Fibroblast of lung (primary cell): ENCODE measurements around the gene OR2D3. TPM values are rescaled to one million over a fixed set of nuclear protein-coding genes. Genes with fewer than 3 reads are reported as not detected.
"Not testable (repeated sequence)": the region's sequence is repeated elsewhere in the genome, so short reads cannot be mapped to it uniquely, and the experiment has no call there.

ENCODE experiments used
- DNase-seq, 2 donors: peaks; one replicate each; pipeline versions ENCODE4 v3.0.0 to v3.0.0-alpha.2; 2010; ENCODE audit warnings: low read depth in 2 of 2
- H2AFZ ChIP-seq: 2 replicates; pipeline ENCODE4 v1.5.1; 2012; ENCODE audit warnings: low read length, control low read depth, inconsistent platforms
- H3K27ac ChIP-seq: 2 replicates; pipeline ENCODE4 v1.5.1; 2011; ENCODE audit warnings: low read length, control low read depth; ENCODE audit not compliant: insufficient read depth
- H3K27me3 ChIP-seq: 2 replicates; pipeline ENCODE4 v1.5.1; 2011; ENCODE audit warnings: mild to moderate bottlenecking, low read length; ENCODE audit not compliant: control insufficient read depth, insufficient read depth
- H3K36me3 ChIP-seq: 2 replicates; pipeline ENCODE4 v1.5.1; 2011; ENCODE audit warnings: low read length; ENCODE audit not compliant: control insufficient read depth, insufficient read depth
- H3K4me1 ChIP-seq: 2 replicates; pipeline ENCODE4 v1.5.1; 2011; ENCODE audit warnings: low read length; ENCODE audit not compliant: control insufficient read depth, insufficient read depth; ENCODE audit errors: extremely low read depth
- H3K4me2 ChIP-seq: 2 replicates; pipeline ENCODE4 v1.5.1; 2011; ENCODE audit warnings: low read length, control low read depth; ENCODE audit not compliant: insufficient read depth; ENCODE audit errors: extremely low read depth
- H3K4me3 ChIP-seq, 4 experiments: fragments of 200-600 bp in 1 of 4; sonication (generic) in 1 of 4; replicated peaks in 1 of 4; 2 replicates each; pipeline ENCODE4 v1.5.1; 2011 to 2016; ENCODE audit warnings: low read length in 4 of 4, low read depth in 3 of 4, mild to moderate bottlenecking in 3 of 4, control low read depth in 2 of 4, inconsistent platforms in 1 of 4, mixed read lengths in 1 of 4; ENCODE audit not compliant: insufficient read depth in 1 of 4; ENCODE audit errors: control extremely low read depth in 1 of 4
- H3K79me2 ChIP-seq: 2 replicates; pipeline ENCODE4 v1.5.1; 2012; ENCODE audit warnings: mild to moderate bottlenecking, low read length, inconsistent platforms; ENCODE audit not compliant: control insufficient read depth, insufficient read depth
- H3K9ac ChIP-seq: 2 replicates; pipeline ENCODE4 v1.5.1; 2011; ENCODE audit warnings: mild to moderate bottlenecking, low read length, control low read depth; ENCODE audit not compliant: insufficient read depth
- H3K9me3 ChIP-seq: 2 replicates; pipeline ENCODE4 v1.5.1; 2012; ENCODE audit warnings: low read depth, low read length; ENCODE audit not compliant: control insufficient read depth, insufficient read depth
- H4K20me1 ChIP-seq: 2 replicates; pipeline ENCODE4 v1.5.1; 2011; ENCODE audit warnings: low read length; ENCODE audit not compliant: control insufficient read depth, insufficient read depth; ENCODE audit errors: extremely low read depth
- EZH2 ChIP-seq: IDR thresholded peaks from 2 replicates; pipeline ENCODE4 v1.5.1; 2012; ENCODE audit warnings: low read length, control low read depth, mild to moderate bottlenecking; ENCODE audit errors: missing control alignments
- polyA plus RNA-seq, 2 donors: library from polyadenylated mRNA; depleted of rRNA in 1 of 2; stranded (reverse) in 1 of 2; unstranded in 1 of 2; fragments of >200 nt; gene quantifications; 2 replicates each; pipeline ENCODE4 v1.2.1, GENCODE V29; 2011 to 2012; ENCODE audit warnings: missing spikeins in 1 of 2
- total RNA-seq: library from RNA; depleted of rRNA; stranded (reverse); fragments of >200 nt; gene quantifications from 2 replicates; pipeline ENCODE4 v1.2.1, GENCODE V29; 2014
- TF ChIP-seq, protein P1 (sequence below), 2 donors: IDR thresholded peaks in 1 of 2; conservative IDR thresholded peaks in 1 of 2; 1 replicate in 1 of 2; 2 replicates in 1 of 2; pipeline ENCODE4 v1.5.1; 2011 to 2012; ENCODE audit warnings: low read length in 2 of 2, control low read depth in 1 of 2, inconsistent platforms in 1 of 2, low read depth in 1 of 2, mild to moderate bottlenecking in 1 of 2

Gene OR2D3
- total and polyA plus RNA-seq, 2 donors (not counting 1 experiment from before 2014, with no cell fraction given): not detected

DNA sequence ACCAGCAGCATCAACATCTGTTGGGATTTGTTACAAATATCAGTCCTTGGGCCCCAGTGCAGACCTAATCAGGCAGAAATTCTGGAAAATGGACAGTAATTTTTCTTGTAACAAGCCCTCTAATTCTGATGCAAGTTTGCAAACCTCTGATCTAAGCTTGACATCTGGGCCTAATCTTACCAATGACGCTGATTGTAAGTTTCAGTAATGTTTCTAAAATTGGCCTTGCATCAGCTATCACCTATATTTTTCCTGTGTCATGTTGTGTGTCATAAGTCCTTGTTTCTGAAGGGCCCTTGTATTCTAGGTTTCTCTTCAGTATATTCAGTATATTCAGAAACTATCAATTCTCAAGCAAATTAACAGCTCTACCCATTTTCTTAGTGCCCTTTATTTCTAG, 41.9 kb downstream of the OR2D3 start:
- Histone ChIP-seq H3K4me2 (no peak overlapping the region), H3K79me2 (no peaks in the 10 kb centered on the region), H3K36me3 (no peaks in the 10 kb centered on the region), H3K27ac (no peak overlapping the region), H2AFZ (no peak overlapping the region), H3K4me1 (no peaks in the 10 kb centered on the region), H4K20me1 (no peaks in the 10 kb centered on the region), H3K9ac (no peak overlapping the region), H3K27me3 (no peaks in the 10 kb centered on the region), H3K9me3 (no peaks in the 10 kb centered on the region), H3K4me3 (no peak overlapping the region)
- TF ChIP-seq, protein P1, sequence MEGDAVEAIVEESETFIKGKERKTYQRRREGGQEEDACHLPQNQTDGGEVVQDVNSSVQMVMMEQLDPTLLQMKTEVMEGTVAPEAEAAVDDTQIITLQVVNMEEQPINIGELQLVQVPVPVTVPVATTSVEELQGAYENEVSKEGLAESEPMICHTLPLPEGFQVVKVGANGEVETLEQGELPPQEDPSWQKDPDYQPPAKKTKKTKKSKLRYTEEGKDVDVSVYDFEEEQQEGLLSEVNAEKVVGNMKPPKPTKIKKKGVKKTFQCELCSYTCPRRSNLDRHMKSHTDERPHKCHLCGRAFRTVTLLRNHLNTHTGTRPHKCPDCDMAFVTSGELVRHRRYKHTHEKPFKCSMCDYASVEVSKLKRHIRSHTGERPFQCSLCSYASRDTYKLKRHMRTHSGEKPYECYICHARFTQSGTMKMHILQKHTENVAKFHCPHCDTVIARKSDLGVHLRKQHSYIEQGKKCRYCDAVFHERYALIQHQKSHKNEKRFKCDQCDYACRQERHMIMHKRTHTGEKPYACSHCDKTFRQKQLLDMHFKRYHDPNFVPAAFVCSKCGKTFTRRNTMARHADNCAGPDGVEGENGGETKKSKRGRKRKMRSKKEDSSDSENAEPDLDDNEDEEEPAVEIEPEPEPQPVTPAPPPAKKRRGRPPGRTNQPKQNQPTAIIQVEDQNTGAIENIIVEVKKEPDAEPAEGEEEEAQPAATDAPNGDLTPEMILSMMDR (conservative IDR thresholded peaks at IDR 0.05 in 1 of 2, IDR thresholded peaks at IDR 0.05 in 1 of 2; ENCODE audit: low read depth in 1 of 2, low read length in 2 of 2): no peak
- TF ChIP-seq EZH2: no peak
- DNase-seq: no peak

DNA sequence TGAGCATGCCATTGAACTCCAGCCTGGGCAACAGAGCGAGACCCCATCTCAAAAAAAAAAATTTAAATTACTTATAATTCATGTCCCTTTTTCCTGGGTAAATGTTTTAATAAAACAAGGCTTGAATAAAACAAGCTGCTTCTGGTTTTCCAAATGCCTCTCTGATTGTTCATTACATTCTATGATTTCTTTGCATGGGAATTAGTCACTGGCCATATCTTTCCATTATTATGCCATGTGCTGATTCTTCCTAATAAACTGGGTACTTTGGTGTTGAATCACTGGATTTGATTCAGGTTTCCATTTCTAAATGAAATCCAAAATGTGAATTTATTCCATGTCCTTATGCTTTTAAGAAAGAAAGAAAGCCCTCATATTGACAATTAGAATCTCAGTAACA, 48.0 kb downstream of the OR2D3 start:
- H3K79me2 ChIP-seq: no peaks in the 10 kb centered on the region
- TF ChIP-seq, protein P1 (conservative IDR thresholded peaks at IDR 0.05 in 1 of 2, IDR thresholded peaks at IDR 0.05 in 1 of 2; ENCODE audit: low read depth in 1 of 2, low read length in 2 of 2): no peak
- TF ChIP-seq EZH2: no peak

DNA sequence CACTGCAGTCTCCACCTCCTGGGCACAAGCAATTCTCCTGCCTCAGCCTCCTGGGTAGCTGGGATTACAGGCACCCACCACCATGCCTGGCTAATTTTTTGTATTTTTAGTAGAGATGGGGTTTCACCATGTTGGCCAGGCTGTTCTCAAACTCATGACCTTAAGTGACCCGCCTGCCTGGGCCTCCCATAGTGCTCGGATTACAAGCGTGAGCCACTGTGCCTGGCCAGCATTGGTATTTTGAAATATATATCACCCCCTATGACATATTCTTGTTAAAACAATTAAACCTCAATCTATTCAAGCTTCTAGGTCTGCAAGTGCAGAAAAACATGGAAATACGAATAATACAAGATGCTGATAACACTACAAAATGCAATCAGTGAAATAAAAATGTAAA, 49.1 kb downstream of the OR2D3 start:
- H3K9ac ChIP-seq, H3K4me3 ChIP-seq, H3K4me1 ChIP-seq, H3K27ac ChIP-seq, H4K20me1 ChIP-seq, H3K79me2 ChIP-seq, H3K9me3 ChIP-seq, H3K36me3 ChIP-seq, H2AFZ ChIP-seq, H3K27me3 ChIP-seq, H3K4me2 ChIP-seq: not testable (repeated sequence)
- DNase-seq: peak in 1 of 2 donors; percentile 74

More for the DNA sequence above, 48.0 kb downstream of the OR2D3 start:
- no peaks in the 10 kb centered on the region for H3K9me3 ChIP-seq
- H2AFZ ChIP-seq: no peak overlapping the region
- no peak overlapping the region for H3K4me3 ChIP-seq
- peak; percentile 46 to 54 for DNase-seq
- H3K9ac ChIP-seq: no peak overlapping the region
- no peaks in the 10 kb centered on the region for H3K4me1 ChIP-seq
- H3K36me3 ChIP-seq: no peaks in the 10 kb centered on the region
- peak overlapping the region; percentile 45 for H3K27ac ChIP-seq
- no peaks in the 10 kb centered on the region for H4K20me1 ChIP-seq
- no peak overlapping the region for H3K4me2 ChIP-seq
- H3K27me3 ChIP-seq: no peaks in the 10 kb centered on the region

Other genes with a start within 250 kb of the OR2D3 start
- gene MRPL17, start 237.7 kb upstream of the OR2D3 start, total RNA-seq: 44.9 and 53.2 TPM in 2 replicates
- 44.4 and 73.0 TPM in 2 replicates for gene MRPL17, start 237.7 kb upstream of the OR2D3 start, polyA plus RNA-seq
- under 0.01 TPM in 2 replicates for gene OR2AG2, start 149.0 kb upstream of the OR2D3 start, total RNA-seq
- 0.03 and 0.26 TPM in 2 replicates for gene OR2AG2, start 149.0 kb upstream of the OR2D3 start, polyA plus RNA-seq
- not detected in 2 replicates for gene OR2AG1, start 138.0 kb upstream of the OR2D3 start, total RNA-seq
- not detected in 2 replicates for gene OR2AG1, start 138.0 kb upstream of the OR2D3 start, polyA plus RNA-seq
- gene OR6A2, start 121.3 kb upstream of the OR2D3 start, total RNA-seq: under 0.01 and 0.17 TPM in 2 replicates
- gene OR6A2, start 121.3 kb upstream of the OR2D3 start, polyA plus RNA-seq: 0.03 TPM in 1 of 2 replicates, not detected in the other
- not detected in 2 replicates for gene OR10A5, start 75.3 kb upstream of the OR2D3 start, total RNA-seq
- gene OR10A5, start 75.3 kb upstream of the OR2D3 start, polyA plus RNA-seq: not detected in 2 replicates
- gene OR10A2, start 57.9 kb upstream of the OR2D3 start, total RNA-seq: not detected in 2 replicates
- gene OR10A2, start 57.9 kb upstream of the OR2D3 start, polyA plus RNA-seq: not detected in 2 replicates
- gene OR10A4, start 44.4 kb upstream of the OR2D3 start, total RNA-seq: not detected in 2 replicates
- not detected in 2 replicates for gene OR10A4, start 44.4 kb upstream of the OR2D3 start, polyA plus RNA-seq
- gene OR2D2, start 28.5 kb upstream of the OR2D3 start, total RNA-seq: 0.26 and 0.33 TPM in 2 replicates
- gene OR2D2, start 28.5 kb upstream of the OR2D3 start, polyA plus RNA-seq: not detected in 2 replicates
- gene ZNF215, start 5.4 kb downstream of the OR2D3 start, total RNA-seq: 3.6 and 4.1 TPM in 2 replicates
- gene ZNF215, start 5.4 kb downstream of the OR2D3 start, polyA plus RNA-seq: 2.7 and 3.8 TPM in 2 replicates
- gene ZNF214, start 99.3 kb downstream of the OR2D3 start, total RNA-seq: 8.7 and 9.9 TPM in 2 replicates
- 1.8 and 2.0 TPM in 2 replicates for gene ZNF214, start 99.3 kb downstream of the OR2D3 start, polyA plus RNA-seq
- under 0.01 and 0.17 TPM in 2 replicates for gene NLRP14, start 99.5 kb downstream of the OR2D3 start, total RNA-seq
- gene NLRP14, start 99.5 kb downstream of the OR2D3 start, polyA plus RNA-seq: 0.05 and 0.07 TPM in 2 replicates
- under 0.01 TPM in 1 of 2 replicates, not detected in the other for gene RBMXL2, start 168.0 kb downstream of the OR2D3 start, total RNA-seq
- gene RBMXL2, start 168.0 kb downstream of the OR2D3 start, polyA plus RNA-seq: not detected in 2 replicates